NCI-H2029 (cell line): Measurements from ENCODE around the gene GNAZ.

Experiments
- DNase-seq: peaks from one replicate; lab custom pipeline; 2025; lab: John Stamatoyannopoulos, UW

GNAZ gene

DNA sequence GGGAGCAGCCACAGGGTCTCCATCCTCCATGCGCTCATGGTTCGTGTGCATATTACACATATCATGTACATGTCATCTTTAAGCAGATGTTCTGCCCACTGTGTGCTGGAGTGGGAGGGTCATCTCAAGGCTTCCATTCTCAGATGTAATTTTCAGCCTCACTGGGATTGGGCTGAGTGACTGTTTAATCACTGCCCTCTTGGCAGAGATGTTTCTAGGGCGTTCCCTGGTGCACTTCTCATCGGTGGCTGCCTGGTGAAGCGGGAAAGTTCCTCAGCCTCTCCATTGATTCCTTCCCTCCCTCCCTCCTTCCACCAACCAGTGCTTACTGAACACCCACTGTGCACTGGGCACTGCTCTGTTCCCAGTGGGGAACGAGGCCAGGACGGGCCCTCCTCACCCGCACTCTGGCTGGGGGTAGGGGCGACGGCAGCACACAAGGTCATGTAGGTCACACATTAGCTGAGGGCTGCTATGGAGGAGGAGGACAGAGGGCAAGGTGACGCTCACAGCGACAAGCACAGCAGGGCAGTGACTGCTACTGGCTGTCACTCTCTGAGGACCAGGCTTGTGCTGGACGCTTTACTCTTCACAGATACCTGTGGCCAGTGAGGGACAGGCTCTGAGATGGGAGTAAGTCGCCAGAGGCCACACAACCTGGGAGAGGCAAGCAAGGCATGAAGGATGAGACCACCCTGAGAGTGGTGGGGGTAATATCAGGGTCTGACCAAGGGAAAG lies 22.9 kb downstream of the GNAZ start:
- DNase-seq: no peak

DNA sequence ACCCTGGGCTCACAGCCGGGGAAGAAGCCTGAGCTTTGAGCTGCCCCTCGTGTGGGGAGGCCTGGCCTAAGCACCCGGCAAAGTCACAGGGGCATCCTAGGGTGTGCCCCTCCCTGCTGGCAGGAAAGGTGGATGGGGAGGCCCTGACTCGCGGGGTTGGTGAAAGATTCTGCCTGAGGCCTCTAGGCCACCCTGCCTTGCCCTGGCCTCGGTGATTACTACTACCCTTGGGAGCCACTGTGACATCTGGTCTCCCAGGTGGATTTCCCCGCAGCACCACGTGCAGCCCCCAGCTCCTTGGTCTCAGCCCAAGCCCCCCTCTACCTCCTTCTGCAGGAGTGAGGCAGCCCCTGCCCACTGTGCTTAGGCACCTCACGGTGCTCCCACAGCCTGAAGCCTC lies 23.9 kb downstream of the GNAZ start:
- no peak for DNase-seq

DNA sequence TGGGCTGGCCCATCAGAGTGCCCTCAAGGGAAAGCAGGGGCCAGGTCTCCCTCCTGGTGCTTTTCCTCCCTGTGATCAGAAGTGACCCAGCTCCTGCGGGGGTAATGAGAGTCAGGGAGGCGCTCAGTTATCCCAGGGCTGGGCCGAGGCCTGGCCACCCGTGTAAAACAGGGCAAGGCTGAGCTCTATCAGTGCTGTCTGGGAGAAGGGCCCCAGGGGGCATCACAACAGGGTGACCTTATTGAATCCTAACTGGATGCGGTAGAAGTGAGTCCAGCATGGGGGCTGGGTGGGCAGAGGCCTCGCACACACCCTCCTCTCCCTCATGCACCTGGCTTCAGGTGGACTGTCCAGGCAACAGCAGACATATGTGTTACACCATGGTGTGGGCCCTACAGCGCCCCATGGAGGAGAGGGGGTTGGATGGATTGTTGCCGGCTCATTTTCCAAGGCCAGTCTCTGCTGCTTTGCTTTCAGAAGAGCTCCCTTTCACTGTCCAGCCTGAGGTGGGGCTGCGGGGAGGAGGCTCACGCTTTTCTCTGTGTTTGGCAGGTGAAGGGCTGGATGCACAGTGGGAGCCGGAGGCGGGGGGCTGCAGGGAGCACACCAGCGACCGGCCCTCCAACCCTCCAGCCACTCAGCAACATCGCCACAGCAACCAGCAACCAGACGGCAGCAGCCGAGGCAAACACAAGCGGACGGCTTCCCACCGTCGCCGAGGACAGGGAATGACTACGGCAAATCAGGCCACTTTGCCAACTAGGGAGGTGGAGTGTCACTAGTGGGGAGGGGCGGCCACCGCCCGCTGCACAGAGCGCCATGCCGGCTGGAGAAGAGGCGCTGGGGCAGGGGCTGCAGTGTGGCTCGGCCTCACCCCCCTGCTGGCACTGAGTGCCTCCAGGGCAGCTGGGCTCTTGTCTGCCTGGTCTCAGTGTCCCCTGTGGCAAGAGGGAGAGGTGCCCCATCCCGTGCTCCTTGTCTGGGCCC lies 24.7 kb downstream of the GNAZ start:
- DNase-seq: no peak

DNA sequence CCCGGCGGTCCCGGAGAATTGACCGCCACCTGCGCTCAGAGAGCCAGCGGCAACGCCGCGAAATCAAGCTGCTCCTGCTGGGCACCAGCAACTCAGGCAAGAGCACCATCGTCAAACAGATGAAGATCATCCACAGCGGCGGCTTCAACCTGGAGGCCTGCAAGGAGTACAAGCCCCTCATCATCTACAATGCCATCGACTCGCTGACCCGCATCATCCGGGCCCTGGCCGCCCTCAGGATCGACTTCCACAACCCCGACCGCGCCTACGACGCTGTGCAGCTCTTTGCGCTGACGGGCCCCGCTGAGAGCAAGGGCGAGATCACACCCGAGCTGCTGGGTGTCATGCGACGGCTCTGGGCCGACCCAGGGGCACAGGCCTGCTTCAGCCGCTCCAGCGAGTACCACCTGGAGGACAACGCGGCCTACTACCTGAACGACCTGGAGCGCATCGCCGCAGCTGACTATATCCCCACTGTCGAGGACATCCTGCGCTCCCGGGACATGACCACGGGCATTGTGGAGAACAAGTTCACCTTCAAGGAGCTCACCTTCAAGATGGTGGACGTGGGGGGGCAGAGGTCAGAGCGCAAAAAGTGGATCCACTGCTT lies 25.5 kb downstream of the GNAZ start:
- DNase-seq: no peak

DNA sequence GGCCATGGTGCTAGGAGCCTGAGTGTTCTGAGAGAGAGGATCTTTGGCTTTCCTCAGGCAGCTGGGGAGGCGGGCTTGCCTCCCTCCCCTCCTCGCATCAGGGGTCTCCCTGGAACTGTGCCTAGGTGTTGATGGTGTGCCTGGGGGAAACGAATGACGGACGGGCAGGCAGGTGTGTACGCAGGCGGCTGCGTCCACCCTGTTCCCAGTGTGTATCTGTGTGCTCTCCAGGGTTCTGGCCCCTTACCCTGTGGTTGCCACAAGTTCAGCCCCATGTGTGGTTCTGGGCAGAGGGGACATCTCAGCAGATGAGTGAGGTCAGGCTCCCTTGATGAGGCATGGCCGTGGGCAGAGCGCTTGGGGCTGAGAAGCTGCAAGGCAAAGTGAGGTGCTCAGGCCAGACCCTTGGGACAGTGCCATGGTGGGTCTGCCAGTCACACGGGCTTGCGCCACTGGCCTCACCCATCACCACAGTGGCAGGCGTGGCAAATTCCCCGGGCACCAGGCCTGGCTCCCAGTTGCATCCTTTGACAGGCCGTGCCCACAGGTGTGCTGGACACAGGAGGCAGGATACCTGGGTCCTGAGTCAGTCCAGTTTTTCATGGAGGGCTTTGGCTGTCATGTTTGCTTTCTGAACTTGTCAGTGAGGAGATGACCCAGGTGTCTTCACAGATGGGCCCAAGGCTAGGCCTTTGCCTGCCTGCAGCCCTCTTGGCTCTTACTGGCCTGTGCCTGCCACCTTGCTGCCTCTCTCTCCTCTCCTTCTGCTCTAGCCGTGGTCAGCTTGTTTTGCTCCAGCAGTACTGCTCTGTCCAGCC lies 27.3 kb downstream of the GNAZ start:
- no peak for DNase-seq

DNA sequence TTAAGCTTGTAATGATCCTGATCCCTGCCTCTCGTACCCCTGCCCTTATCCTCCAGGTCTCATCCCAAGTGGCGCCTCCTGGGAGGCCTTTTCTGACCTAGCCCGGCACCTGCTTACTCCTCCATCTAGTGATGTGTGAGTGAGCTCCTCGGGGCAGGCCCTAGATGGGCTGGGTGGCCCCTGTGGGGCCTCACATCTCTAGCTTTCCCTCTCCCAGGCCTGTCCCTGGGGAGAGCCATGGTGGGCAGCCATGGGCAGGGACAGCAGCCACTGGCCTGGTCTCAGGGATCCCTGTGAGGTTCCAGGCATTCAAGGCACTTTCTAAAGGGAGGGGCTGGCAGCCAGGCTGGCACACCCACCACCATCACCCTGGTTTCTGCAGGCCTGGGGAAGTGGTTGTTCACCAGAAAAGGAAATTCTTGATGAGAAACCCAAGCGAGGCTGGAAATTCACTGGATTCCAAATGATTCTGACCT lies 27.9 kb downstream of the GNAZ start:
- DNase-seq: no peak

DNA sequence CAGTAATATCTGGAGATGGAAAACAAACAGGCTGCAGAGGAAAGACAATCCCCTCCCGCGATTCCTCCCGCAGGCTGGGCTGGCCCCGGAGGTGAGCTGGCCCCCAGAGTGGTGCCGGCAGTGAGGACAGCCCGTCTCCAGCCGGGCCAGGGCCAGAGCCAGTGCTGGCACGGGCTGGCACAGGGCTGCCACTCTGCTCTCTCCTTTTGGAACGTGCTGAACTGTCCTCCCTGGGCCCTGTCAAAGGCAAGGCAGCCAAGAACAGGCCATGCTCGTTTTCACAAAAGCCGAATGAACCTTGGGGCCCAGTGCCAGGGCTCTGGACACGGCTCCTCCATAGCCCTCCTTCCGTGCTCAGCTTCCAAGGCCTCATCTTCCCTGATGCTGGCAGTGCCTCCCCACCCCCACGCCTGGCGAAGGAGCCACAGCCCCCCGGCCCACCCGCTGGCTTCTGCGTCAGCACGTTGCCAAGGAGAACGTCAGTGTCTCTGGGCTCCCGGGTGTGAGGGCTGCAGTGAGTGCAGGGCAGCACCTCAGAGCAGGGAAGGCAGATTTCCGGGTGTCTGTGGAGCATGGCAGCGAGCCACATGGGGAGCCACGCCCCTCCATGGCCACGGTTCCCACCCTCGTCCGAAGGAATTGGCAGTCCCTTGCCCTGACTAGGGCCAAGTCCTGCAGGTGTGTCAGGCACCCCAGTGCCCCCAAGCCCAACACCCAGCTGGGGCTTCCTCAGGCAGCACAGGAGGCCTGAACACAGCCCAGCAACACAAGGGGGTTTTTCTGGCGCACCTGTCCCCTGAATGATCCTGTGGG lies 28.6 kb downstream of the GNAZ start:
- no peak for DNase-seq

DNA sequence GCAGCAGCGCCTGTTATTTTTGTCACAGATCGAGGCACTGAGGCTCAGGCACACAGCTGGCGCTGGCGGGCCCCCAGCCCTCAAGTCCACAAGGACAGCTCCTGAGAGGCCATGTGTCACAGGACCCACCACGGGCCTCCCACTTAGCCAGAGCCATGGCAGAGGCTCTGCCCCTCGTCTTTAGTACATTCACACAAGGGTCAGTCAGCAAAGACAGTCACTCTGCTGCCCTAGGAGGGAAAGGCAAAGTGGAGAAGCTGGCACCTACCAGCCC lies 29.1 kb downstream of the GNAZ start:
- no peak for DNase-seq

DNA sequence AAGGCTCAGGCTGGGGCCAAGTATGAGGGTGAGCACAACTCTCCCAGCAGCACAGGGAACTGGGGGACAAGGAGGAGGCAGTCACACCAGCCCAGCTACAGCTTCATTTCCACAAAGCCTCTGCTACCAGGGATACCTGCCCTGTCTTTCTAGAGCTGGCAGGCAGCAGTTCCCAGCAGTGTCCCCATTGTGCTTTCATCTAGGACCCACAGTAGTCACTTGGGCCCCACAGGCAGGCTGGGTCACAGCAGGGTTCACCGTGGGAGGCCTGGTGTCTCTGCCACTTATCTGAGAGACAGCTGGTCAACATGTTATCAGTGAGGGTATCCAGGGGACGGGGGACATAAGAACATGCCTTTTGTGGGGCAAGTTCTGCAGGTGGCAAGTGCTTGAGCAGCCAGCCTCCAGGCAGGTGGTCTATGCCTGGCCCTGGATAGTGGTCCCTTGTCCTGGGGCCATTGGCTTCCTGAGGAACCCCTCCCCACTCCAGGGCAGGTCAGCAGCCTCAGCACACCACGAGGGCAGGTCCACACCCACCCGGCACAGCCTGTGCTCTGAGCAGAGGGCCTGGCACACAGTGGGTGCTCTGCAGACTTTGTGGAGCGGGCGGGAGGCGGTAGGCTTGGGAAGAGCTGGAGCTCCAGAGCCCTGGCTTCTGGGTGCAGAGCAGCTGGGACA lies 29.9 kb downstream of the GNAZ start:
- DNase-seq: no peak

DNA sequence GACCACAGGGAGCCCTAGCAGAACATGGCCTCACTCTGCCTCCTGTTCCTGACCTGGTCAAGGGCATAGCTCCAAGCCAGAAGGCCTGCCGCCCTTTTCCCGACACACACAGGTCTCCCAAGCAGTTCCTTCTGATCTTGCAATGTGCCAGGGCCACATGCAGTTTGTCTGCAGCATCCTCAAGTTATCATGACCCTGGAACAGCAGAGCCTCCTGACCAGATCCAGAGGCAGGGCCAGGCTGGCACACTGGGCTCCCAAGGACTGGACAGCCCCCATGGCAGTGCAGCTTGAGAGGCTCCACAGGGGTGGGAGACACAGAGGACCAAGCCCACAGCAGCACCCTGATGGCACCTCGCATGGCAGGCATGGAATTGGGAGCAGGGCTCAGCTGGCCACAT lies 31.2 kb downstream of the GNAZ start:
- DNase-seq: no peak

DNA sequence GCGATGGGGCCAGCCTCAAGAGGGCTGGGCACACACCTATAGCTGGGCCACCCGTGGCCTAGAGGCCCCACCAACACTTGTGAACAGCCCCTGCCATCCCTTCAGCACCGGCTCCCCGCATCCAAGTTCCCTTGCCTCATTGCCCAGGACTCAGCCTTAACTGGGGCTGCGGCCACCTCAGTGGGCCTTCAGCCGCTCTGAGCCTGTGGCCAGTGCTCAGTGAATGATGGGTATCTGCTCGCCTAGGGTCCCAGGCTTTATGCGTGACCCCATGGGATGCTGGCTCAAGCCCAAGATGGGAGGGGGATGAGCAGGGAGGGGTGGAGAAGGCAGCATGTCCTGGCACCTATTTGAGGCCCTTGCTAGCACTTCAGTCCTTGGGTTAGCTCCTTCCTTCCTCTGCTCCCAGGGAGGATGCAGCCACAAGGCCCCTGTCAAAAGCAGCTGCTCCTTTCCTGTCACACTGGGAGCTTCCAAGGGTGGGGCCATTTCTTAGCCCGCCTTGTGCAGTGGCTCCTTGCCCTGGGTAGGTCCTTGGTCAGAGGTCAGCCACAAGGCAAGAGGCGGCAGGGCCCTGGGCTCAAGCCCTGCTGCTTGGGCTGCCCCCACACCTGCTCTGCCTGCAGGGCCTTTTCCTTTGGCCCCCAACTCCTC lies 31.8 kb downstream of the GNAZ start:
- DNase-seq: no peak

DNA sequence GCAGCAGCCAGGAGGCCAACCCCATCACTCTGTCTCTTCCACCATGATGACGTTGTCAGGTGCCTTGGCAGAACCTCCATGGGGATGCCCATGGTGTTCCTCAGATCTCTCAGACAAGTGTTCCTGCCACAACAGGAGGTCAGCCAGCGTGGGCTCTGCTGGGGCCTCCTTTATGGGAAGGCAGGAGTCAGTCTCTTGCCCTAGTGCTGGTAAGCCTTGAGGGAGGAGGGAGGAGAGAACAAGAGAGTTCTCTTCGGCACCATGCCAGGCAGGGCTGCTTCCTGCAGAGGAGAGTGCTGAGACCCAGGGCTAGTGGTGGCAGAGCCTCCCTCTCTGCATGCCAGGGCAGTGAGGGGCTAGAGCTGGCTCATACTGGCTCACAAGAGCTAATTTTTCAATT lies 32.5 kb downstream of the GNAZ start:
- no peak for DNase-seq

DNA sequence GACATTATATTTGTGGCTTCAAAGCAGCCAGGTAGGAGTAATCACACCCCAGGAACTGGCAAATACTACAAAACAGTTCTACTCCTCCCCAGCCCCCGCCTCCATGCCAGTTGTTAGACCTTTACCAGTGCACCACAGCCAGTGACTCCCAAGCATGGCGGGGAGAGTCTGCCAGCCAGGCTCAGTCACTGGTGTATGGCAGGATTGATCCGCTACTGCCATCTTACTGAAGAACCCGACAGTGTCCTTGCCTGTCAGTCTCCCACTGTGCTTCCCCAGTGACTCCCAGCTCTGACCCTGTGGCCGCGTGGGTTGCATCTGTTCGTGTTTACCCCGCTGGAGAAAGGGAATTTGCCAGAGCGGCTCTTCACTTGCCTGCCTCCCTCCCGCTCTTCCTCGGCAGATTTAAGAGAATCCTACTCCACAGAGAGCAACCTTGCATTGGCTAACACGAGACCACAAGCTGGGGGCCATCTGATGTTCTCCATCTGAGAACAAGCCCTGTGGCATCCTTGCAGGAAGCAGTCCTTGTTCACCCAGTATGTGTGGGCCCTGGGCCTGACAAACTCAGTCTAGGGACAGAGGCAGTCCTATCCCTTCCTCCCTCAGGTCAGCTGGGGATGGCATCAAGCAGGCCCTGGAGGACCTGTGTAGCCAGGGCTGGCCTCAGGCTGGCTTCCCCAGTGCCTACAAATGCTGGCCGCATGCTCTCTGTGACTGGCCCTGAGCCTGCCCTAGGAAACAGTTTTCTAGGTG lies 33.1 kb downstream of the GNAZ start:
- no peak for DNase-seq

DNA sequence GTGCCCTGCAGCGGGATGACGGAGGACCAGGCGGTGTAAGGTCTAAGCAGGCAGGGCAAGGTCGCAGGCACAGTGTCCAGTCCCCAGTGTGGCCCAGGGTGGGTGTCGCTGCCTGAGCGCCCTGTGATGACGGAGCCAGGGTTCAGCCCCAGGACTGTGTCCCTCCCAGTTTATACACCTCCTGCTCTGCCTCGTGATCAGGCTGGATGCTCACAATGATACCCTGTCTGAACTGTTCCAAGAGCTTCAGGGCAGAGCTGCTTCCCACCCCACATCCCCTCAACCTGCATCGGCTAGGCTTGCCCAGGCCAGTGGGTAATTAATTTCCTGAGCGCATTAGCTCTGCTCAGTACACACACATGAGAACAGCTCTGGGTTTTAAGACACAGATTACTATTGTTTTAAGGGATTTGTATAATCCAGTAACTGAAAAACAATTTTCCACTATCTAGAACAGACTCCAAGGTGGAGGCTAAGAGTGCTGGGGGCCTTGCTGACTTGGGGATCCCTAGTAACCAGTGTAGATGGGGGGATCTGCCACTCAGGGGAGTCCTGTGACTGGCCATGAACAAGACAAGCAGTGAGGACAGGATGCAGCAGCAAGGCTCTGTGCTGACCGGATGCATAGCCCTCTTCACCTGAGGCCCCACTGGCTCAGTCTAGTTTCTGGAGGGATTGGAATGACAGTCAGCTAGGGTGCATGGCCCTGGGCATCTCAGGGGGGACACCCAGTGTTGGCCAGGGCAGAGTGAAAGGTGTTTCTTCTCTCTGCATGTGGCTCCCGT lies 34.1 kb downstream of the GNAZ start:
- no peak for DNase-seq

DNA sequence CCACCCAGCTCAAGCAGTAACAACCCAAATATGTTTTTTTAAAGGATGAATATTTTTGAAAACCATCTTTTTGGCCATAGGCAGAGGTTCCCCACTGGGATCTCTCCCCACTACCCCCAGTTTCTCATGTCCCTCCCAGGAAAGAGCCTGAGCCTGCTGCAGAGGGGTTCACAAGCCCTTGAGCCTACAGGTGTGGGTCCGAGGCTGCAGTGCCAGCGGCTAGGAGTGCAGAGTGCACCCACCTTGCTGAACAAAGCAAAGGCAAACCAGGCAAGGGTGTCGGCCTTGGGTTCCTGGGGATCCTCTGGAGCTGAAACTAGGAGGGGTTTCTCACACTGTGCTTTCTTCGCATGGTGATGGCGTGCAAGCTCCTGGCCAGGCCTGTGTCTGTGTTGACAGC lies 35.0 kb downstream of the GNAZ start:
- DNase-seq: no peak

DNA sequence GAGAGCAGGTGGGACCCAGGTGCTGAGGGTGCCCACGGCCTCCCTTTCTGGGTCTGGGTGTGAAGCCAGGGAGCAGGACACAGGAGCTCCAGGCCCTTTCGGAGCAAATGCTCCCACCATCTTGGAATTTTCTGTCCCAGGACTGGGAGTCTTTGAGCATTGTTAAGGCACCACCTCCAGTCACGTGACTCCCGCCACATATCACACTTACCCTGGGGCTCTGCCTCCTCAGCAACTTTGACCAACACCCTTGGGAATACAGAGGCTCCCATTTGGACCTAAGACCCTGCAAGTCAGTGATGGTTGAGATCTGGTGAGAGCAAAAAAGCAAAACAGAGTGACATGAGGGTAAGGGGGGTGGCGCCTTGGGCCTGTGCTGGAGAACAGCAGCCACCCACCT lies 35.6 kb downstream of the GNAZ start:
- no peak for DNase-seq

DNA sequence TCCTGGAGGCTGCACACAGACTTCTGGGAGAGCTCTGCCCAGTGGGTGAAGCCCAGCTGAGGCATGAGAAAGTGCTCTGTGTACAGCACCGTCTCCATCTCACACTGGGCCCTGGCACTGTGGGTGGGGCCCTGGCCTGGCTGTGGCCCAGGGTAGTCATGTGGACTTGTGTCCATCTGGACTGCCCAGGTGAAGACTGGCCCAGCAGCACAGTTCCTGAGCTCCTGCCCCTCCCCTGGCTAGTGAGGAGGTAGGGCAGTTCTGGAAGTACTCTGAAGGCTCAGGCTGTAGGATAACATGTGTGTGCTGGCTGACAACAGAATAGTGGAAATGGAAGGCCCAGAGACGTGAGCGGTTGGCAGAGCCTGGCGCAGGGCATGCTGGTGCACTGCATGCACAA lies 36.0 kb downstream of the GNAZ start:
- DNase-seq: no peak

DNA sequence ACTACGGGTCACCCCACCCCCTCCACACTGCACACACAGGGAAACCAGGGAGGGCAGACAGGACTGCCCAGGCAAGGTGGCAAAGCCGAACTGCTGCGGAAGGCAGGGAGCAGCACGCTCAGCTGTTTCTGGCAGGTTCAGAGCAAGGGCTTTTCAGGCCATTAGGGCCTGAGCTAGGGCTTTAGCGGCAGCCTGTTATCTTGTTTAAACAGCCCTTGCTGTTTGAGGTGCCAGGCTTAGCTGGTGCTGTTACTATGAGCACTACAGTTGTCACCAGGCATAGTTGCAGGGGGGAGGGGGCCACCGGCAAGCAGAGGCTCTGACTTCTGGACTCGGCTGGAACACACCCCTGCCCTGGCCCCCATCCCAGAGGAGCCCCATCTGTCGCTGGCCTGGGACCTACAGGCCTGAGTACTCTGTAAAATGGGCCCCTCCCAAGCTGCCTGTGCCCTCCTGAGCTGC lies 36.6 kb downstream of the GNAZ start:
- DNase-seq: peak; percentile 32
